ENCODE measurements around the gene BARHL1. TPM values are rescaled to one million over a fixed set of nuclear protein-coding genes. Genes with fewer than 3 reads are reported as not detected.

The BARHL1 gene
- total RNA-seq, 1 donor = not detected

DNA sequence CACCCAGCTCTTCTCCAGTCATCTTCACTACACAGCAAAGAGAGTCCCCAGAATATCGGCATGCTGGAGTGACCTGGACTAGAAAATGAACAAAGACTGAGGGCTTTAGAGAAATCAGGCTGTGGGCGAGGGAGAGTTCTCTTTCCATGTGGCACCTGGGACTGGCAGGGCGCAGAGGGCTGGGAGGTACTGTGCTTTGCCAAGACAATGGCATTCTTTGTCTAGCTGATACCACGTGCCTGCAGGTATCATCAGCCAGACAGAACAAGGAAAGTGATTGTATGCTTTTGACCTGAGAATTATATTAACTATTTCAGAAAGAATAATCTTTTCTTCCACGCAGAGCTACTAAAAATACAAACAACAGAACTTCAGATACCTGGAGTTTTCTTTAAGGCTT is 56.9 kb downstream of the BARHL1 start:
- no peak overlapping the region for H3K4me3 ChIP-seq (ENCODE audit: low read depth, low read length)
- DNase-seq (ENCODE audit: low read depth) = no peak
- TF ChIP-seq, protein P1, sequence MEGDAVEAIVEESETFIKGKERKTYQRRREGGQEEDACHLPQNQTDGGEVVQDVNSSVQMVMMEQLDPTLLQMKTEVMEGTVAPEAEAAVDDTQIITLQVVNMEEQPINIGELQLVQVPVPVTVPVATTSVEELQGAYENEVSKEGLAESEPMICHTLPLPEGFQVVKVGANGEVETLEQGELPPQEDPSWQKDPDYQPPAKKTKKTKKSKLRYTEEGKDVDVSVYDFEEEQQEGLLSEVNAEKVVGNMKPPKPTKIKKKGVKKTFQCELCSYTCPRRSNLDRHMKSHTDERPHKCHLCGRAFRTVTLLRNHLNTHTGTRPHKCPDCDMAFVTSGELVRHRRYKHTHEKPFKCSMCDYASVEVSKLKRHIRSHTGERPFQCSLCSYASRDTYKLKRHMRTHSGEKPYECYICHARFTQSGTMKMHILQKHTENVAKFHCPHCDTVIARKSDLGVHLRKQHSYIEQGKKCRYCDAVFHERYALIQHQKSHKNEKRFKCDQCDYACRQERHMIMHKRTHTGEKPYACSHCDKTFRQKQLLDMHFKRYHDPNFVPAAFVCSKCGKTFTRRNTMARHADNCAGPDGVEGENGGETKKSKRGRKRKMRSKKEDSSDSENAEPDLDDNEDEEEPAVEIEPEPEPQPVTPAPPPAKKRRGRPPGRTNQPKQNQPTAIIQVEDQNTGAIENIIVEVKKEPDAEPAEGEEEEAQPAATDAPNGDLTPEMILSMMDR (IDR thresholded peaks at IDR 0.05; ENCODE audit: insufficient read depth, low read length) = no peak

Other genes with a start within 250 kb of the BARHL1 start
- gene SETX, start 227.6 kb upstream of the BARHL1 start, total RNA-seq (ENCODE audit: low replicate concordance) = 85.0 and 100 TPM in 2 replicates
- gene TTF1, start 175.8 kb upstream of the BARHL1 start, total RNA-seq (ENCODE audit: low replicate concordance) = 10.6 and 17.8 TPM in 2 replicates
- not detected in 2 replicates for gene CFAP77, start 172.4 kb upstream of the BARHL1 start, total RNA-seq (ENCODE audit: low replicate concordance)
- gene DDX31, start 87.4 kb downstream of the BARHL1 start, total RNA-seq (ENCODE audit: low replicate concordance) = 4.5 and 13.5 TPM in 2 replicates
- gene GTF3C4, start 87.9 kb downstream of the BARHL1 start, total RNA-seq (ENCODE audit: low replicate concordance) = 16.4 and 19.8 TPM in 2 replicates